NCI-H2107 (cell line): Measurements from ENCODE around the gene DYNLRB1.
"Not testable (repeated sequence)": the region's sequence is repeated elsewhere in the genome, so short reads cannot be mapped to it uniquely, and the experiment has no call there.

Experiments
- DNase-seq: peaks from one replicate; lab custom pipeline; 2025; lab: John Stamatoyannopoulos, UW

DYNLRB1 gene

GRCh38 chr20:34512266-34512954 is 3.8 kb upstream of the DYNLRB1 start:
- no peak for DNase-seq

DNA sequence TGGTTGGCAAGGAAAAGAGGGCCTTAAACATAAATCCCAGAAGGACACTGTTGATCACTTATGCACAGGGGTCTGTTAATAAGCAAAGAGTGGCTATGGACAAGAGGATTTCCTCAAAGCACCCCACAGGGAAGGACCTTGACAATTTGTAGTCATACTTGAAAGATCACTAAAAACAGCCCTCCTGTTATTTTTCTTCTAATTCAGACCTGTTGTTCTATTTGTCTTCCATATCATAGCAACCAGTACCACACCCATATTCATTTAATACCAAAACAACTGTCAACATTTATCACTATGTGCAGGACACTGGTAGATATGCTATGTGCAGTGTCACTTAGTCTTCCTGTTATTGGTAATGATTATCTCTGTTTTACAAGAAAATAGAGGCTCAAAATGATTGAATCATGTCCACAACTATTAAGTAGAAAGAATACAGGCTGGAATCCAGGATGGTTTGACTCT is 3.2 kb upstream of the DYNLRB1 start:
- no peak for DNase-seq

GRCh38 chr20:34514034-34514433 is 2.2 kb upstream of the DYNLRB1 start:
- DNase-seq, result not testable (repeated sequence)

GRCh38 chr20:34514897-34515483 is 1.2 kb upstream of the DYNLRB1 start:
- DNase-seq, result no peak

DNA sequence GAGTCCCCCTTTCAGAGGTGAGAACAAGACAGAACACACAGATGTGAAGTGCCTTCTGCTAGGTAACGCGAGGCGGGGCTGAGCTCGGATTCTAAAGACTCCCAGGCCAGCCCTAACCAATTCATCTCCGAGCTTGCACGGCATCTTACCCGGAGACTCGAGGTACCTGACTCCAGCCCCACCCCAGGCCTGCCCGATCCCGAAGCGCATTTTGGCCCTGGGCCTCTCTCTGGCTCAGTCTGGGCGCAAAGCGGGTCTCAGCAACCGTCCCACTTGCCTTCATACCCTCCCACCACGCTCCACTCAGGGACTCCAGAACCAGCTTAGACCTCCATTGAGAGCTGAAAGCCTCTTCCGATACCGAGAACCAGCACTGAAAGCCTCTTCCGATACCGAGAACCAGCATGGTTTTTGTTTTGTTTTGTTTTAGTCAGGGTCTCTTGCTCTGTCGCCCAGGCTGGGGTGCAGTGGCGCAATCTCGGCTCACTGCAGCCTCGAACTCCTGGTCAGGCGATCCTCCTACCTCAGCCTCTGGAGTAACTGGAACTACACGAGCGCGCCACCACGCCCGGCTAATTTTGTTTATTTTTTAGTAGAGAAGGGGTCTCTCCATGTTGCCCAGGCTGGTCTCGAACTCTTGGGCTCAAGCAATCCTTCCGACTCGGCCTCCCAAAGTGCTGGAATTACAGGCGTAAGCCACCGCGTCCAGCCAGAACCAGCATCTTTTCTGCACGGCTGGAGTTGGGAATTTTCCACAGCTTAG is 557 bp upstream of the DYNLRB1 start:
- DNase-seq, result no peak

DNA sequence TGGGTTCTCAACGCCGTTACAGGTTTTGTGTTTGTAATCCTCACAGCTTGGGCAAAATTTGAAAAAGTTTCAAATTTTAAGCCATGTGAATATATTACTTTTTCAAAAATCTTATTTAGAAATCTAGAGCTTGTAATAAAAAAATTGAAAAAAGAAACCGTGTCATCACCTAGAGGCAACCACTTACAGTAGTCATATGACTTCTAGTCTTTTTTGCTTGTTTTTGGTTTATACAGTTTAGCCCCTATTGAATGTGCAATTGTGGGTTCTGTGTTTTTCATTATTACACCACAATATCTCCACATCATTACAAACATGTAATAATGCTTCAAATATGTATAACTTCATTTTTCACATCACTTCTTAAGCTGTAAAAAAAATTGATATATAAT is 888 bp downstream of the DYNLRB1 start:
- DNase-seq, result no peak

- not testable (repeated sequence) for DNase-seq
Observed at GRCh38 chr20:34518863-34519262, 2.6 kb downstream of the DYNLRB1 start.

DNA sequence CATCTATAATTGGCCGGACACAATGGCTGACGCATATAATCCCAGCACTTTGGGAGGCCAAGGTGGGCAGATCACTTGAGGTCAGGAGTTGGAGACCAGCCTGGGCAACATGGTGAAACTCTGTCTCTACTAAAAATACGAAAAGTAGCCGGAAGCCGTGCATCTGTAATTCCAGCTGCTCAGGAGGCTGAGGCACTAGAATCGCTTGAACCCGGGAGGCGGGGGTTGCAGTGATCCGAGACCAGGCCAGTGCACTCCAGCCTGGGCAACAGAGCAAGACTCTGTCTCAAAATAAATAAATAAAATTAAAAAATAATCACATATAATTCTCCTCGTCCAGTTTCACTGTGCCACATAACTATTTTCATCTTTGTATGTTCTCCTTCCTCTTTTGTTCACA is 3.6 kb downstream of the DYNLRB1 start:
- not testable (repeated sequence) for DNase-seq

GRCh38 chr20:34522969-34523871 is 7.0 kb downstream of the DYNLRB1 start:
- no peak for DNase-seq

- DNase-seq, result no peak
Observed at GRCh38 chr20:34524426-34524825, 8.2 kb downstream of the DYNLRB1 start.

GRCh38 chr20:34525342-34525708 is 9.1 kb downstream of the DYNLRB1 start:
- no peak for DNase-seq

- DNase-seq, result no peak
Observed at GRCh38 chr20:34525709-34526416, 9.6 kb downstream of the DYNLRB1 start.

GRCh38 chr20:34526466-34526865 is 10.2 kb downstream of the DYNLRB1 start:
- DNase-seq, result no peak

GRCh38 chr20:34527016-34527415 is 10.8 kb downstream of the DYNLRB1 start:
- no peak for DNase-seq

- no peak for DNase-seq
Observed at GRCh38 chr20:34528921-34529297, 12.7 kb downstream of the DYNLRB1 start.

DNA sequence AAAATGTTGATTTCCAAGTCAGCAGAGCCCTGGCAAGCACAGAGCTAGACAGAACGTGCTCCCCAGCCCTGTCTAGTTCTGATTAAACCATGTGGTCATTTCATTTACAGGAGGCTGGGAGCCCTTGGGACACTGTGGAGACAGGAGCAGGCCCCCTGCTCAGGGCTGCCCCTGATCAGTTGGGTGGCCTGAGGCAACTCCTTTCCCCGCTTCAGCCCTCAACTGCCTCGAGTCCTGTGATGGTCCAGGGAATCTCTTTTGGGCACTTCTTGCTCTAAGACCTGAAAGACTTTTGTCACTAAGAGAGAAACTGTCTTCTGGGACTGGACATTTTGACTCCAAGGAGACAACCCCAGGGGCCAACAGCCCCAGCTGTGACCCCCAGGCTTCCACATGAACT is 13.5 kb downstream of the DYNLRB1 start:
- no peak for DNase-seq

DNA sequence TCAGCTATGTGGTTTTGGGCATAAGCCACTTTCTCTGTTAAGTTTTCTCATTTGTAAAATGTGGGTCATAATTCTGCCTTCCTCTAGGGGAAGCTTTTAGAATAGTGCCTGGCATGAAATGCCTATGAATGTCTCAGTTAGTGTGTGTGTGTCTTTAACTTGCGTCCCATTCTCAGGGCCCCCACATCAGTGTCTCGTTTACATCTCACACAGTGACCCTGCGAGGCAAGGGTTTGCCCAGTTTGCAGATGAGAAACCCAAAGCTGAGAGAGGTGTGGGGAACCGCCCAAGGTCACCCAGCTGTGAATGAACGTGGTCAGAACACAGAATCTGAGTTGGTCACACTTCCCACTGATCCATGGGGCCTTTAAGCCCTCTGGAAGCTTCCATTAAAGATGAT is 14.1 kb downstream of the DYNLRB1 start:
- DNase-seq, result no peak

DNA sequence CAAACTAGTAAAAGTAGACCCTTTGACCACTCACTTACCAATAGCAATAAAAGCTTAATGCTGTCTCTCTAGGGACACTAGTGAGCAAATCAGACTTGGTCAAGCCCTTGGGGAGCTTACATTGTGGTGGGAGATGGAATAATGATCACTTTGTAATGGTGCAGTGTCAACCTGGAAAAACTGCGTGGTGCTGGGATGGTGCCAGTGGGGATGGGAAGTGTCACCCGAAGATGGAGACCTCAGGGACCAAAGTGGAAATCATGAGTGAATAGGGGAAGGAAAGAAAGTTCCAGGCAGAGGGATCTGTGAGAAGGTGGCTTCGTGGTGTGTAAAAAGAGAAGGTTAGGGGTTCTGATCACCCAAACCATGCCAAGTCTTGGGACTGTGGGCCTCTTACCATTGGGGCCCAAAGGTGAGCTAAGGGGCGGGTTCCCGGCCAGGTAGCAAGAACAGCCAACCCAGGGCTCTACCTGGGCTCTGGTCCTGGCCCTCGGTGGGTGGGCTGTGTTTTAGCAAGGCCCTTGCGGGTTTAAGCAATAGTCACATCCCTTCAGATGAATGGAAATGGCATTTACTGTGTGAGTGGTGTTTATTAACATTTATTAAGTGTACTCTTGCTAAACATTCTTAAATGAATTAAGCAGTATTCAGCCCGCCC is 15.5 kb downstream of the DYNLRB1 start:
- no peak for DNase-seq

GRCh38 chr20:34532320-34532719 is 16.1 kb downstream of the DYNLRB1 start:
- no peak for DNase-seq

DNA sequence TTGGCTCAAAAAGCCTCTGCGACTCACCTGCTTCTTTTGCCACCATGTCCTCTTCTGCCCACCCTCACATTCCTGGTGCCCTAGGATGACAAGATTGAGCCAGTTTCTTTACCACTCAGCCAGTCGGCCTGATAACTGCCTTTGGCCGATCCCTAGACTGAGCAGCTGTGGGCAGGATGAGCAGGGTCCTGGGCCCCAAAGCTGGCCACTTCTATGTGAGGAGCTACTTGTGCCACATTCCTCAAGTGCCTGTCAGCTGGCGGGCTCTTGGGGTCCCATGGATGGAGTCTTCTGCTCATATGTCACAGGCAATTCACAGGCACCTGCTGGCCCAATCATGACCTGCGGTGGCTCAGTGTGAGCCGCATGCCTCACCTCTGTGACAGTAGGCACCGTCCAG is 16.5 kb downstream of the DYNLRB1 start:
- no peak for DNase-seq
